Stimulated activated CD4-positive, alpha-beta T cell treated with anti-CD3 and anti-CD28 coated beads, Interleukin-1b, Interleukin-23, amount 100 ng/mL, for 1 hour (primary cell): ENCODE data around the gene BAIAP2.

Experiments used
- DNase-seq, 2 donors: peaks; one replicate each; pipeline ENCODE4 v3.0.0-alpha.2; 2020; ENCODE audit warnings: low read depth in 2 of 2

BAIAP2 gene

GRCh38 chr17:81037798-81038733, 3.1 kb downstream of the BAIAP2 start:
- no peak for DNase-seq

- no peak for DNase-seq
Observed at GRCh38 chr17:81039096-81039495, 4.1 kb downstream of the BAIAP2 start.

- DNase-seq, result no peak
Observed at GRCh38 chr17:81039854-81040758, 5.2 kb downstream of the BAIAP2 start.

- DNase-seq, result no peak
Observed at GRCh38 chr17:81040791-81041337, 5.9 kb downstream of the BAIAP2 start.

GRCh38 chr17:81042606-81043005, 7.7 kb downstream of the BAIAP2 start:
- no peak for DNase-seq

GRCh38 chr17:81043319-81043724, 8.4 kb downstream of the BAIAP2 start:
- DNase-seq, result no peak

- no peak for DNase-seq
Observed at GRCh38 chr17:81043725-81044427, 8.9 kb downstream of the BAIAP2 start.

DNA sequence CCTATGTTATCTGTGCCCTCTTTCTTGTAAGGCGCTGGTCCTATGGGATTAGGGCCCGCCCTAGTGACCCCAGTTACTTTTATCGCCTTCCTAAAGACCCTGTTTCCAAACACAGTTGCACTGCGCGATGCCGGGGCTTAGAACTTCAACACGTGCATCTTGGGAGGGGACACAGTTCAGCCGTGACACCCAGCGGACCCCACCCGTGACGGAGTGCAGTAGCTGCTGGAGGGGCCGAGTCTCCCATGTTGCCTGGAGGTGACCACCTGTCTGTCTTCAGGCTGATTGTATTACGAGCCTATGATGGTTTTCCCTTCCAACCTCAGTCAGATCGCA, 9.4 kb downstream of the BAIAP2 start:
- DNase-seq, result no peak

GRCh38 chr17:81044764-81045589, 10.0 kb downstream of the BAIAP2 start:
- DNase-seq, result no peak

DNA sequence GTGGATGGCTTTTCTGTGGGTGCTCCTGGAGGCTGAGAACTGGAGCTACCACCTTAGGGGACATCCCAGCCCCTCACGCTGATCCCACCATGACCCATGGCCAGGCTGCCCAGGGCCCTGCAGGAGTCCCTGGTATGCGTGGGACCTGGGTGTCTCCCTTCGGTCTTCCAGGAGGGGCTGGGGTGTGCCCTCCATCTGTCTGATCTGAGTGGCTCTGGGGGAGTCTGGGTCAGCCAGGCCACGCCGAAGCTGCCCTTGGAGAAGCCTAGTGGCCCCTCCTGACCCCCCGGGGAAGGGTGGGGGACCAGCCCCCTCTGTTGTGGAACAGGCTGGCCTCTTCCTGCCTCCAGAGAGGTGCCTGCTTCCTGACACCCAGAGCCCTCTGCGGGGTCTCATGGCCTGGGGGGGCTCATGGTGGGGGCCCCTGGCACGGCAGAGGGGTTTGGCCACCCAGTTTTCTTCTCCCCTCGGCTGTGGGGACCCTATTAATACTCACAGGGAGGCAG, 10.7 kb downstream of the BAIAP2 start:
- DNase-seq, result no peak

DNA sequence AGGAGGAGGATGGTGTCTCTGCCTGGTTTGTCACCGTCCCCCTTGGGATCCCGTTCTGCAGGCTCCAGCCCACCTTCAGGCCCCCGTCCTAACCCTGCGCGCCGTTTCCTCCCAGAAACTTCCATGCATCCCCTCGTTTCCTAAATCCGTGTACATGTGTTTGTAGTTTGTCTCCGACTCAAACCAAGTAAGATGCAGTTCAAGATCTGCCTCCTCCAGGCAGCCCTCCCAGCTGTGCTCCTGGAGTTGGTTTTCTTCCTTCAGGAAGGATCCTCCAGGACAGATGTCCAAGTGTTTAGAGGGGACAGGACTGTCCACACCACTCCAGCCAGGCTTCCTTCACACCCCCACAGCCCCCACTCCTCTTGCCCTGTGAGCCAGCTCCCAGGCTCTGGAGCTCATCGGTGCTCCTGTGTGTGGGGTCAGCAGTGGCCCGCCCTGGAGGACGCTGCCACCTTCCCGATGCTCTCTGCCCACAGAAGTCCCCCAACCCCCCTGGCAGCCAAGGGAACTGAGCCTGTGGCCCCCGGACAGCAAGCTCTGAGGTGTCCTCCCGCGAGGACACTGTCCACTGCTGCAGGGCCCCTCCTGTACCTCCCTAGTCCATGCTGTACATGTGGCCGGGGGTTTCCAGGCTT, 11.3 kb downstream of the BAIAP2 start:
- no peak for DNase-seq

DNA sequence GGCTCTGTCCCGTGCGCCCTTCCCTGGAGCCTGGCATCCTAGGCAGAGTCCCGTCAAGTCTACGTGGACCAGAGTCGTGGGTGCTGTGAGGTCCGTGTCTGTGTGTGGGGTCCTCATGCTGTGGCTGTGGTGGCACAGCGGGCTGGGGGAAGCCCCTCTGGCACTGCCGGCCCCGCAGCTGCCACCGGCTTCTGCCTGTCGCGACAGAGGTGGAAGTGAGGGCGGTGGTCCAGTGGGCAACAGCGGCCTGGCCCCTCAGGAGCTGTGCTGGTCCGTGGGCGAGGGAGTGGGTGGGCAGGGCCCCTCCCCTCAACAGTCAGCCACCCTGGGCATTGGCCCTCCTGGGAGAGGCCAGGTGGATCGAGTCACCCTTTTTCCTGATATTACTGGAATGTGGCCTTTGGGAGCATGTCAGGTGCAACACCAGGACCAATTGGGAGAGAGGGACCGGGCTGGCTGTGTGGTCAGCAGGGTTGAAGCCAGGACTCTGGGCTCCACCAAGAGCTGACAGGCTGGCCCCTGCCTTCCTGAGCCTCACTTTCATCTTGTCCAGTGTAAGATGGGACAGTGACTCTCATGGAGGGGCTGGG, 11.9 kb downstream of the BAIAP2 start:
- DNase-seq, result no peak

GRCh38 chr17:81048827-81049371, 13.9 kb downstream of the BAIAP2 start:
- DNase-seq, result no peak

DNA sequence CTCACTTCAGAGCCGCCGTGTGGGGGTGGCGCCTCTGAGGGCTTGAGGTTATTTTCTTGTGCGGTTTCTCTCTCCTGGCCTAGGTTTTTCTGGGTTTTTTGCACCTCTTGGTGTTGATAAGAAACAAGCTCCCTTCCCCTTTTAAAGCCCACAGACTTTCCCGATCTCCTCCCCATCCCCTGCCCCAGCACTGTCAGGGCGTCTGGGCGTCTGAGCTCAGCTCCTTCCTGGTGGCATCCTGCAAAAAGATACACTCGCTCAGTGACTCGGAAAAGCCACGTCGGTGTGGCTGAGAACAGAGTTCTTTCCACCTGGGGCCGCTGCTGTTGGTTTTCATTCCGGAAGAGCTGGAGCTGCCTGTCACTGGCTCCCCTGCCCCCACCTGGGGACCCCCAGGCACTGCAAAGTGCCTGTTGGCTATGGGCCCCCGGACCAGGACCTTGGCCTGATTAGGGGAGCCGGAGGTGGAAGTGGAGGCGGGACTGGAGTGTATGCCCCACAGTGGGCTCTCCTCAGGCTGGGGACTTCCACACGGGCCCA, 14.5 kb downstream of the BAIAP2 start:
- DNase-seq, result no peak

- no peak for DNase-seq
Observed at GRCh38 chr17:81049973-81050551, 15.1 kb downstream of the BAIAP2 start.

- DNase-seq, result no peak
Observed at GRCh38 chr17:81050645-81051625, 16.0 kb downstream of the BAIAP2 start.

DNA sequence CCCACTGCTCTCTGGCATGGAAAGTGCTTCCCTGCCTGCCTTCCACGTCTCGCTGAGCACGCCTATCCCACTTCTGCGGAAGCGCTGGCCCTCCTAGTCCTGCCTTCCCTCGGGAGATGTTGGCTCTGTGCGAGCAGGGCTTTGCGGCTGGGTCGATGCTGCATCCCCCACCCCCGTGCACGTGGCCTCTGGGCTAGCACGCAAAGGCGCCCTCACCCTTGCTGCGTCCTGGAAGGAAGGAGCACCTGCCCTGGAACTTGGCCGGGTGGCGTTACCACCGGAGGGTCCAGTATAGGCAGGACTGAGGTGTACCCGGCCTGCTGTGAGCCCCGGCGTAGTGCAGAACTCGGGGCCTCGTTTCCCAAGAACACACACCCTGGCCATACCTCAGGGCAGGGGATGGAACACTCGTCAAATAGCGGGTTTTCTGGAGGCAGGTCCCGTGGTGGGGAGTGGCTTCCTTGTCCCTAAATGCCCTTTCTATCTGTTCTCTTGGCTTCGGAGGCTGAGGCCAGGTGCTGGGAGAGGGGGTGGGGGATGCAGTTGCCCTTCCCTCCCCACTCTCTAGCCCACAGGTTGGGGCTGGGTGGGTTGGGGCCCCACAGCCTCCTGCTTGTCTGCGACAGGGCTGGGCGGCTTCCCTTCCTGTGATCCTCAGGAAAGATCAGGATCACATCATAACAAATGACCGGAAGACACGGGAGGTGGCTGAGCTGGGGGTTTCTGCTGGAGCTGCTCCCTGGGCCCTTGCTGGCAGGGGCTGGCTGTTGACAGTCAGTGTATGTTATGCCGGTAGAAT, 17.4 kb downstream of the BAIAP2 start:
- no peak for DNase-seq
